A549 (cell line): ENCODE data around the gene ID3. TPM values are rescaled to one million over a fixed set of nuclear protein-coding genes. Genes with fewer than 3 reads are reported as not detected.
A peak's percentile ranks its signal among the peaks of the same experiment; 100 is the strongest.

Source experiments
- ATAC-seq, 2 experiments: fragments of 200-7000 bp in 1 of 2; fragments of >200 bp in 1 of 2; cut with Nextera tagmentation in 1 of 2; cut with Tn5 transposase in 1 of 2; 3 replicates each; pipeline versions ENCODE4 v1.8.0 to v1.9.1; 2018 to 2020; ENCODE audit warnings: mild to moderate bottlenecking in 1 of 2, moderate library complexity in 1 of 2
- CTCF ChIA-PET: fragments of 300-600 bp; sonication (Branson Sonifier 250); formaldehyde crosslinking; extraction: SDS; loops from one replicate; lab custom pipeline; 2021; ENCODE audit warnings: antibody characterized with exemption, inconsistent platforms; lab: Yijun Ruan, JAX
- POLR2A ChIA-PET: fragments of 350-600 bp; formaldehyde crosslinking; extraction: SDS; loops from one replicate; lab custom pipeline; 2021; ENCODE audit warnings: antibody characterized with exemption, inconsistent platforms; lab: Yijun Ruan, JAX
- DNase-seq, 2 experiments: peaks; one replicate each; pipeline versions ENCODE4 v3.0.0 to v3.0.0-alpha.2; 2011 to 2016; ENCODE audit warnings: low read depth in 1 of 2, low spot score in 1 of 2
- FAIRE-seq: peaks from 2 replicates; lab custom pipeline; 2011; peaks lifted over from hg19 to GRCh38; lab: Jason Lieb, UNC
- H3K27ac ChIP-seq, 2 experiments: fragments of >200 bp; sonication (Bioruptor Twin); formaldehyde crosslinking; 3 replicates each; pipeline ENCODE4 v1.5.1; 2016 to 2017
- H3K4me1 ChIP-seq: fragments of >200 bp; sonication (Bioruptor Twin); formaldehyde crosslinking; 3 replicates; pipeline ENCODE4 v1.6.1; 2016
- H3K4me2 ChIP-seq: fragments of >200 bp; sonication (Bioruptor Twin); formaldehyde crosslinking; 3 replicates; pipeline ENCODE4 v1.6.1; 2016
- H3K4me3 ChIP-seq: fragments of >200 bp; sonication (Bioruptor Twin); formaldehyde crosslinking; 3 replicates; pipeline ENCODE4 v1.5.1; 2016
- H3K9me3 ChIP-seq: fragments of >200 bp; sonication (Bioruptor Twin); formaldehyde crosslinking; 3 replicates; pipeline ENCODE4 v1.6.1; 2016
- CBX2 ChIP-seq: fragments of 200-600 bp; sonication (generic); IDR thresholded peaks from 2 replicates; pipeline ENCODE4 v1.6.1; 2016; ENCODE audit warnings: low read depth, mild to moderate bottlenecking, borderline replicate concordance
- CEBPB ChIP-seq, 2 experiments: fragments of >200 bp in 1 of 2; sonication (Bioruptor Twin) in 1 of 2; formaldehyde crosslinking in 1 of 2; IDR thresholded peaks; 2 replicates each; pipeline ENCODE4 v1.6.1; 2012 to 2016
- CHD2 ChIP-seq: fragments of 150-350 bp; IDR thresholded peaks from 2 replicates; pipeline ENCODE4 v1.6.1; 2014; ENCODE audit warnings: low read length; ENCODE audit not compliant: partially characterized antibody
- CHD4 ChIP-seq: fragments of 200-600 bp; sonication (generic); IDR thresholded peaks from 2 replicates; pipeline ENCODE4 v1.6.1; 2016; ENCODE audit warnings: antibody characterized with exemption, mild to moderate bottlenecking, borderline replicate concordance
- FOXS1 ChIP-seq: fragments of 250-450 bp; sonication (Bioruptor Pico); IDR thresholded peaks from 2 replicates; pipeline ENCODE4 v1.5.0; 2020; ENCODE audit warnings: mild to moderate bottlenecking, moderate library complexity
- HOXA7 ChIP-seq: fragments of 250-450 bp; sonication (Bioruptor Pico); IDR thresholded peaks from 2 replicates; pipeline ENCODE4 v1.5.0; 2020; ENCODE audit warnings: mild to moderate bottlenecking, moderate library complexity
- HOXB13 ChIP-seq: fragments of 250-450 bp; sonication (Bioruptor Pico); IDR thresholded peaks from 2 replicates; pipeline ENCODE4 v1.5.0; 2020; ENCODE audit warnings: low read depth, mild to moderate bottlenecking, moderate library complexity
- JUNB ChIP-seq: fragments of >200 bp; sonication (Bioruptor Twin); formaldehyde crosslinking; IDR thresholded peaks from 2 replicates; pipeline ENCODE4 v1.6.1; 2016
- MYC ChIP-seq: IDR thresholded peaks from 2 replicates; pipeline ENCODE4 v1.6.1; 2012; ENCODE audit warnings: mild to moderate bottlenecking, inconsistent platforms, low read length, improper control_type of control experiment, borderline replicate concordance
- RCOR1 ChIP-seq: fragments of 150-350 bp; IDR thresholded peaks from 2 replicates; pipeline ENCODE4 v1.6.1; 2014; ENCODE audit warnings: antibody characterized with exemption, low read length, low read depth
- RFX5 ChIP-seq: fragments of 450-650 bp; IDR thresholded peaks from 2 replicates; pipeline ENCODE4 v1.7.1; 2014; ENCODE audit warnings: antibody characterized with exemption, mild to moderate bottlenecking, moderate library complexity
- ZNF302 ChIP-seq: fragments of 250-450 bp; sonication (Bioruptor Pico); IDR thresholded peaks from 2 replicates; pipeline ENCODE4 v1.9.0; 2021; ENCODE audit warnings: inconsistent platforms, mild to moderate bottlenecking, moderate library complexity
- WGBS: methylation state at CpG from one replicate; pipeline ENCODE4 v1.1.6; 2017; ENCODE audit errors: missing lambda C conversion rate; 5-methylcytosine and 5-hydroxymethylcytosine counted together
- polyA plus RNA-seq, 4 experiments: library from polyadenylated mRNA; depleted of rRNA in 3 of 4; stranded (reverse); fragments of >200 nt; fragmentation: RNase III in 1 of 4; extraction: RNeasy Plus Mini Kit Qiagen cat#74134 plus additional on column Dnase treatment in 1 of 4; gene quantifications; 2 replicates in 3 of 4; 3 replicates in 1 of 4; pipeline ENCODE4 v1.2.3, GENCODE V29; 2011 to 2017
- TF ChIP-seq, protein P1 (sequence below): IDR thresholded peaks from 2 replicates; pipeline ENCODE4 v1.6.1; 2012
- TF ChIP-seq, protein P2 (sequence below): fragments of 250-450 bp; sonication (Bioruptor Pico); IDR thresholded peaks from 2 replicates; pipeline ENCODE4 v1.5.0; 2020; ENCODE audit warnings: low read depth, mild to moderate bottlenecking, moderate library complexity
- TF ChIP-seq, protein P3 (sequence below): fragments of 200-600 bp; sonication (generic); IDR thresholded peaks from 2 replicates; pipeline ENCODE4 v1.6.1; 2016; ENCODE audit warnings: antibody characterized with exemption, mild to moderate bottlenecking, moderate library complexity

The ID3 gene
- polyA plus RNA-seq, 2 of the 4 experiments (the other 2 are of a cell fraction) = 171 to 336 TPM

DNA sequence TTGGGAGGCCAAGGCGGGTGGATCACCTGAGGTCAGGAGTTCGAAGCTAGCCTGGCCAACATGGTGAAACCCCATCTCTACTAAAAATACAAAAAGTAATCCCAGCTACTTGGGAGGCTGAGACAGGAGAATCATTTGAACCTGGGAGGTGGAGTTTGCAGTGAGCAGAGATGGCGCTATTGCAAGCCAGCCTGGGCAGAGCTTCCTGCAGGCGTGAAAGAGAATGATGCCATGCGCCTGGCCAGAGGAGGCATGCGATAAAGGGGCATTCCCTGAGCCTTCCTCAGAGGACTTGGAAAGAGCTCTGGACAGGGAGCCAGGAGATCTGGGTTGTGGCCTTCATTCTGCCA is 31.4 kb downstream of the ID3 start:
- no peak overlapping the region for H3K4me3 ChIP-seq
- TF ChIP-seq CHD4 = no peak
- TF ChIP-seq, protein P1, sequence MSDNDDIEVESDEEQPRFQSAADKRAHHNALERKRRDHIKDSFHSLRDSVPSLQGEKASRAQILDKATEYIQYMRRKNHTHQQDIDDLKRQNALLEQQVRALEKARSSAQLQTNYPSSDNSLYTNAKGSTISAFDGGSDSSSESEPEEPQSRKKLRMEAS = no peak
- no peak for TF ChIP-seq JUNB
- TF ChIP-seq, protein P2, sequence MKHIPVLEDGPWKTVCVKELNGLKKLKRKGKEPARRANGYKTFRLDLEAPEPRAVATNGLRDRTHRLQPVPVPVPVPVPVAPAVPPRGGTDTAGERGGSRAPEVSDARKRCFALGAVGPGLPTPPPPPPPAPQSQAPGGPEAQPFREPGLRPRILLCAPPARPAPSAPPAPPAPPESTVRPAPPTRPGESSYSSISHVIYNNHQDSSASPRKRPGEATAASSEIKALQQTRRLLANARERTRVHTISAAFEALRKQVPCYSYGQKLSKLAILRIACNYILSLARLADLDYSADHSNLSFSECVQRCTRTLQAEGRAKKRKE (CRISPR knock-in tag) = no peak
- no peak for TF ChIP-seq HOXB13
- TF ChIP-seq FOXS1 (CRISPR knock-in tag) = no peak
- TF ChIP-seq ZNF302 (CRISPR knock-in tag) = no peak
- TF ChIP-seq CHD2 = no peak
- no peak for TF ChIP-seq CBX2
- no peak for TF ChIP-seq MYC
- TF ChIP-seq CEBPB (IDR thresholded peaks at IDR 0.05) = no peak
- WGBS = 43% methylated on average over 6 of the region's 6 CpGs
- DNase-seq = no peak
- peak overlapping the region; percentile 62 to 94 for H3K27ac ChIP-seq
- no peaks in the 10 kb centered on the region for H3K9me3 ChIP-seq
- peak overlapping the region; percentile 99 for H3K4me2 ChIP-seq
- FAIRE-seq = no peak
- ChIA-PET POLR2A (interaction anchor here (1.0 to 1.2 kb wide), 3 partner anchors 44 to 184 kb away, joined by 3 to 4 read pairs (median 3); partner anchors contain the start of genes ASAP3, HNRNPR and RPL11), CTCF (interaction anchor here (0.8 to 9.0 kb wide), 9 partner anchors 8 to 138 kb away, joined by 3 to 70 read pairs (median 5); no protein-coding TSS in a partner anchor)
- peak; percentile 4 to 10; a peak in 2 of 6 replicates for ATAC-seq
- peaks cover 71% of the 10 kb centered on the region for H3K4me1 ChIP-seq

DNA sequence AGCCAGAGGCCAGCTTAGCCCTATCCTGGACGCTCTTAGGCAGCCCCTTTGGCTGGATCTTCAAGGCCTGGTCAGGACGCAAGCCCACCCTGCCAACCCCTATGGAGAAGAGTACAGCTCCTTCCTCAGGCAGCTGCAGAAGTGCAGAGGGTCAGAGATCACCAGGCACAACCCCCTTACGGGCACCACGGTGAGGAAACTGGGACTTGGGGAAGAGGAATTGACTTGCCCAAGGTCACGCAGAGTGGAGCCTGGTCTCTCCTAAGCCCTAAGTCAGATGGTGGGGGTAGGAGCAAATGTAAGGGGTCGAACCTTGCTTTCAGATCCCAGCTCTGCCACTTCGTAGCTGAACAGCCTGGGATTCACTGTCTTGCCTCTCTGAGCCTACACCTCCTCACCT is 31.9 kb downstream of the ID3 start:
- no peak for TF ChIP-seq HOXA7 (CRISPR knock-in tag)
- TF ChIP-seq RCOR1 = no peak
- TF ChIP-seq, protein P3, sequence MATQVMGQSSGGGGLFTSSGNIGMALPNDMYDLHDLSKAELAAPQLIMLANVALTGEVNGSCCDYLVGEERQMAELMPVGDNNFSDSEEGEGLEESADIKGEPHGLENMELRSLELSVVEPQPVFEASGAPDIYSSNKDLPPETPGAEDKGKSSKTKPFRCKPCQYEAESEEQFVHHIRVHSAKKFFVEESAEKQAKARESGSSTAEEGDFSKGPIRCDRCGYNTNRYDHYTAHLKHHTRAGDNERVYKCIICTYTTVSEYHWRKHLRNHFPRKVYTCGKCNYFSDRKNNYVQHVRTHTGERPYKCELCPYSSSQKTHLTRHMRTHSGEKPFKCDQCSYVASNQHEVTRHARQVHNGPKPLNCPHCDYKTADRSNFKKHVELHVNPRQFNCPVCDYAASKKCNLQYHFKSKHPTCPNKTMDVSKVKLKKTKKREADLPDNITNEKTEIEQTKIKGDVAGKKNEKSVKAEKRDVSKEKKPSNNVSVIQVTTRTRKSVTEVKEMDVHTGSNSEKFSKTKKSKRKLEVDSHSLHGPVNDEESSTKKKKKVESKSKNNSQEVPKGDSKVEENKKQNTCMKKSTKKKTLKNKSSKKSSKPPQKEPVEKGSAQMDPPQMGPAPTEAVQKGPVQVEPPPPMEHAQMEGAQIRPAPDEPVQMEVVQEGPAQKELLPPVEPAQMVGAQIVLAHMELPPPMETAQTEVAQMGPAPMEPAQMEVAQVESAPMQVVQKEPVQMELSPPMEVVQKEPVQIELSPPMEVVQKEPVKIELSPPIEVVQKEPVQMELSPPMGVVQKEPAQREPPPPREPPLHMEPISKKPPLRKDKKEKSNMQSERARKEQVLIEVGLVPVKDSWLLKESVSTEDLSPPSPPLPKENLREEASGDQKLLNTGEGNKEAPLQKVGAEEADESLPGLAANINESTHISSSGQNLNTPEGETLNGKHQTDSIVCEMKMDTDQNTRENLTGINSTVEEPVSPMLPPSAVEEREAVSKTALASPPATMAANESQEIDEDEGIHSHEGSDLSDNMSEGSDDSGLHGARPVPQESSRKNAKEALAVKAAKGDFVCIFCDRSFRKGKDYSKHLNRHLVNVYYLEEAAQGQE = peak; percentile 29; the same call in 1 of the 2 replicates
- TF ChIP-seq, all 56 proteins: peak for 1
- FAIRE-seq (no peak), DNase-seq (no peak), ATAC-seq (no peak)
- Histone ChIP-seq H3K27ac (peak overlapping the region; percentile 62 to 94), H3K4me1 (peaks cover 71% of the 10 kb centered on the region), H3K4me2 (peak overlapping the region; percentile 99; the same call in 2 of the 3 replicates), H3K9me3 (no peaks in the 10 kb centered on the region), H3K4me3 (no peak overlapping the region)
- ChIA-PET POLR2A (no interaction called here), CTCF (interaction anchor here (0.8 to 9.0 kb wide), 8 partner anchors 10 to 138 kb away, joined by 3 to 70 read pairs (median 4); no protein-coding TSS in a partner anchor)
- 87% methylated on average over 7 of the region's 7 CpGs for WGBS

DNA sequence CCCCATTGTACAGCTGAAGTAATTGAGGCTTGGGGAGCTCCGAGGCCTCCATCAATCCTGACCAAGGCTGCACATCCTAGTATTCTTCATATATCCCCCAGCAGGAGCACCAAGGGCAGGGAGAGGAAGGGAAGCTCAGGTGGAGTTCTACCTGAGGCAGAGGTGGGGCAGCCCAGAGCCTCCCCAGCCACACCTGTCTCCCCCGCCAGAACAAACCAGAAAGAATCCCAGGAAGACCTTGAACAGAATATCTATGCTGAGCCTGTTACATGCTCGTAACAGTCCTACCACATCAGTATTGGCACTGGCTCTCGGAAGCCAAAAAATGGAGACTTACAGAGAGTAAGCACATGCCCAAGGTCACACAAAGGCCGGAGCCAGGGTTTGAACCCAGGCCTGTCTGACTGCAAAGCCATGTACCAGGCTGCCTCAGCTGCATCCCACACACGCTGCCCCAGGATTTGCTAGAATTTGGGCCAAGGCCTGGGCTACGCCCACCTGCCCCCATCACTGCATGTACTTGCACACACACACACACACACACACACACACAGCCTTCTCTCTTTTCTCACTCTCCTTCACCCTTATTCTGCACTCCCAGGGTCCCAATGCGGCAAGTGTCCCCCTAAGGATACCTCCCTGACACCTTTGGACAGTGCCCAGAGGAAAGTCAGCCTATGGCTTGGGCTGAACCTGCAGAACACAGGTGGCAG is 32.8 kb downstream of the ID3 start:
- FAIRE-seq = no peak
- Histone ChIP-seq H3K4me3 (no peak overlapping the region), H3K27ac (peak overlapping the region in 1 of 2 experiments; percentile 20; a peak in 2 of 6 replicates), H3K4me2 (no peak overlapping the region), H3K9me3 (no peaks in the 10 kb centered on the region), H3K4me1 (peaks cover 65% of the 10 kb centered on the region)
- WGBS = 100% methylated on average over 7 of the region's 8 CpGs
- no peak for TF ChIP-seq CEBPB (IDR thresholded peaks at IDR 0.05)
- no peak for TF ChIP-seq RFX5
- ChIA-PET POLR2A (no interaction called here), CTCF (interaction anchor here (0.6 to 9.0 kb wide), 7 partner anchors 12 to 233 kb away, joined by 3 to 70 read pairs (median 6); partner anchors contain the start of gene ASAP3)
- ATAC-seq = no peak
- no peak for DNase-seq
